GM12801 (cell line): ENCODE measurements around the gene EN1.

Experiments used
- TF ChIP-seq, protein P1 (sequence below): IDR thresholded peaks from one replicate; pipeline ENCODE4 v1.5.1; 2011; ENCODE audit warnings: control low read depth; ENCODE audit not compliant: insufficient read length; ENCODE audit errors: extremely low read depth

The EN1 gene

DNA sequence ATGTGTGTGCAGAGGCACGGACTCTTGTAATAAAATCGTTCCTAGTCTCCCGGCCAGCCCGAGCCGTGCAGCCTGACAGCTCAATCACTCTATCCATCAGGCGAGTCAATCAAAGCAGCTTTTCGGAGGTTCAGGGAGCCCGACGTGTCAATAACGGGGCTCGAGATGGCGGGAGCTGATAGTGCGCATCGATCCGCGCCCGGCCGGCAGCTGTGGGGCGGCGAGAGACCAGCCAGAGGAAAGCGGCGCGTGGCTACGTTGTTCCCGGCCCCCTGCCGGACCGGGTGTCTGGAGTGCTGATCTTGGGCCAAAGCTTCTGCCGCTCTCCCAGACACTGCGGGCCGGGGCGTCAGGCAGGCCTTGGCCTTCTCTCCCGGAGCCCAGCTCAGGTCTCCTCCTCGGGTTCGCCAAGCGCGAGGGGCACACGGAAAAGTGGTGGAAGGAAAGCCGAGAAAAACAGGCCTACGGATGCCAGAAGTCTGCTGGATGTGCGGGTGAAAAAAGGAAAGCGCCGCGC lies 2.4 kb downstream of the EN1 start:
- TF ChIP-seq, protein P1, sequence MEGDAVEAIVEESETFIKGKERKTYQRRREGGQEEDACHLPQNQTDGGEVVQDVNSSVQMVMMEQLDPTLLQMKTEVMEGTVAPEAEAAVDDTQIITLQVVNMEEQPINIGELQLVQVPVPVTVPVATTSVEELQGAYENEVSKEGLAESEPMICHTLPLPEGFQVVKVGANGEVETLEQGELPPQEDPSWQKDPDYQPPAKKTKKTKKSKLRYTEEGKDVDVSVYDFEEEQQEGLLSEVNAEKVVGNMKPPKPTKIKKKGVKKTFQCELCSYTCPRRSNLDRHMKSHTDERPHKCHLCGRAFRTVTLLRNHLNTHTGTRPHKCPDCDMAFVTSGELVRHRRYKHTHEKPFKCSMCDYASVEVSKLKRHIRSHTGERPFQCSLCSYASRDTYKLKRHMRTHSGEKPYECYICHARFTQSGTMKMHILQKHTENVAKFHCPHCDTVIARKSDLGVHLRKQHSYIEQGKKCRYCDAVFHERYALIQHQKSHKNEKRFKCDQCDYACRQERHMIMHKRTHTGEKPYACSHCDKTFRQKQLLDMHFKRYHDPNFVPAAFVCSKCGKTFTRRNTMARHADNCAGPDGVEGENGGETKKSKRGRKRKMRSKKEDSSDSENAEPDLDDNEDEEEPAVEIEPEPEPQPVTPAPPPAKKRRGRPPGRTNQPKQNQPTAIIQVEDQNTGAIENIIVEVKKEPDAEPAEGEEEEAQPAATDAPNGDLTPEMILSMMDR, result no peak

- TF ChIP-seq, protein P1, result no peak
Measured at GRCh38 chr2:118844261-118845004, 3.0 kb downstream of the EN1 start.

- TF ChIP-seq, protein P1, result no peak
Measured at GRCh38 chr2:118843483-118844132, 3.8 kb downstream of the EN1 start.

GRCh38 chr2:118842661-118843482 lies 4.6 kb downstream of the EN1 start:
- TF ChIP-seq, protein P1, result no peak

DNA sequence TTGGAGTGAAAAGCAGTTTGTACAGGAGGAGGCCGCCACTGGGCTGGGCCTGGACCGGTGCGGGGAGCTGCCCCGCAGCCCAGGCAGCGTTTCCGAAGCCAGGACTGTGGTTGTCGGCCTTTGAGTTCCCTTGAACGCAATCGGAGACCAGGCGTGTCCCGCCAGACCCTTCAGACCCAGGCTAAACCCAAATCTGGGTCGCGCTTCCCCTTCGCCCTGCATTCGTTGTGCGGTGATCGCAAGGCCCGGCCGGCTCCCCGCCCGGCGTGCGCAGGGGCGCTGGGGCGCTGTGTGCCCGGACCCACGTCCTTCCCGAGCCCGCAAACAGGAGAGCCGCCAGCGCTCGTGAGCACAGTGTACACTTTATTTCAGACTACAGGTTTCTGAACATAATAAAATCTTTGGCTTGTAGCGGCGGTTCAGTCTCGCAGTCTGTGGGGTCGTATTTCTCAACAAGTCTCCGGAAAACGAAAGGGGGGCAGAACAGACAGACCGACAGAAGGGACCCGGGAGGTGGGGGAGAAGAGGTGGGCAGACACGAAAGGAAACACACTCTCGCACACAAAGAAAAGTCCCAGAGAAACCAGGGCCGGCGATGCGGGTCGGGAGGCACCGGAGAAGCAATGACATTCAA lies 5.5 kb downstream of the EN1 start:
- TF ChIP-seq, protein P1, result no peak

DNA sequence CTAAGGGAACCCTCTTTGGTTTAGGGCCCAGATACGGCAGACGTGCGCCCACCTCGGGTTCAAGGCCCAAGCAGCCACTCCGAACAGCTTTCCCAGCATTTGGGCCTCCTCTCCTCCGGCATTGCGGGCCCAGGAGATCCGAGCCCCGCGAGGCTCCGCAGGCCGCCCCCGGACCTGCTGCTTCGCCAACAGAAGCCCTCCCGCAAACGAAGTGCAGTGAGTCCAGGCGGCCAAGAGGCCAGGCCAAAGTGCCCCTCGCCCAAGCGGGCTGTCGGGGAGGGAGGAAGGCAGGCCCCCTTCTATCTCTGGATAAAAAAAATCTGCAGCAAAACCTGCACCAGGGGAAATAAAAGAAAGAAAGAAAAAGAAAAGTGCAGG lies 6.0 kb downstream of the EN1 start:
- TF ChIP-seq, protein P1, result no peak
